ENCODE data around the gene PPP1R14D.

GRCh38 chr15:40770147-40770721 lies 58.3 kb downstream of the PPP1R14D start:
- no peak for TF ChIP-seq POLR2A (IDR thresholded peaks at IDR 0.05)
- TF ChIP-seq CTCF (IDR thresholded peaks at IDR 0.05): no peak
